HG03045 (cell line): Measurements from ENCODE around the gene SETSIP.
"Not testable (repeated sequence)": the region's sequence is repeated elsewhere in the genome, so short reads cannot be mapped to it uniquely, and the experiment has no call there.

Experiments used
- ATAC-seq: cut with Tn5 transposase; IDR thresholded peaks from one replicate; pipeline ENCODE4 v1.9.1; 2021; ENCODE audit warnings: mild to moderate bottlenecking, moderate library complexity; ENCODE audit not compliant: unreplicated experiment

The SETSIP gene, protein sequence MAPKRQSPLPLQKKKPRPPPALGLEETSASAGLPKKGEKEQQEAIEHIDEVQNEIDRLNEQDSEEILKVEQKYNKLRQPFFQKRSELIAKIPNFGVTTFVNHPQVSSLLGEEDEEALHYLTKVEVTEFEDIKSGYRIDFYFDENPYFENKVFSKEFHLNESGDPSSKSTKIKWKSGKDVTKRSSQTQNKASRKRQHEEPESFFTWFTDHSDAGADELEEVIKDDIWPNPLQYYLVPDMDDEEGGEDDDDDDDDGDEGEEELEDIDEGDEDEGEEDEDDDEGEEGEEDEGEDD

DNA sequence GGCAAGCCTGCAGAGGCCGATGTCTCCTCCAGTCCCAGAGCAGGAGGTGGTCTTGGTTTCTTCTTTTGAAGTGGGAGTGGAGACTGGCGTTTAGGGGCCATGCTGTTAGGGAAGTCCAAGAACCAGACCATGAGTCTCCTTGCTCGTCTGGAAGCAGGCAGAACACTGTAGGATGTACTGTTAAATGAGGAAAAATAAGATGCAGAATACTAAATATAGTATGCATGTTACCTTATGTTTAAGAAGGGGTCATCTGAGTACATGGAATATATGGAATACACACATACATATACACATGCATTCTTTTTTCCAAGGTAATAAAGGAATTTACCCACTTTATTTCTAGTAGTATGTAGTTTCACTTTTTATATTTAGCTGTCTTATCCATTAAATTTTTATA is at the start of gene SETSIP:
Gene SETSIP (minus strand): TSS at position 101 of the 400 bp plus-strand sequence. CDS start 0 bp downstream, at position 101.
- no peak for ATAC-seq

DNA sequence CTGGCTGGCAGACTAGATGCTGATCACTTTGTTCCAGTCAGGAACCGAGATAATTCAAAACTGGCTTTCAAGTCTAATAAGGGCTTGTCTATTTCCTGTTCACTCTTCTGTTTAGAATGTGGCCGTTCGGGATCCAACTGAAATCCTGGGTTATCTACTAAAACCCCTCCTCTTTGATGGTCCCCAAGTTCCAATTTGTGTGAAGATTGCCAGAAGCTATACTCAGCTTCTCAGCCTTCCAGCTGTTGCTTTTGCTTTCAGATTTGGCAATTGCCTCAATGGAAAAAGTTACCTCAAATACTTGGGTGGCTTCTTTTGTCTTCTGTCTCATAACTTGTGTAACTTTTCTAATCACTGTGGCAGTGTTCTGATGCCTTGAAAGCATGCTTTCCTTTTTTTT is 48.7 kb upstream of the SETSIP start:
- ATAC-seq: no peak

DNA sequence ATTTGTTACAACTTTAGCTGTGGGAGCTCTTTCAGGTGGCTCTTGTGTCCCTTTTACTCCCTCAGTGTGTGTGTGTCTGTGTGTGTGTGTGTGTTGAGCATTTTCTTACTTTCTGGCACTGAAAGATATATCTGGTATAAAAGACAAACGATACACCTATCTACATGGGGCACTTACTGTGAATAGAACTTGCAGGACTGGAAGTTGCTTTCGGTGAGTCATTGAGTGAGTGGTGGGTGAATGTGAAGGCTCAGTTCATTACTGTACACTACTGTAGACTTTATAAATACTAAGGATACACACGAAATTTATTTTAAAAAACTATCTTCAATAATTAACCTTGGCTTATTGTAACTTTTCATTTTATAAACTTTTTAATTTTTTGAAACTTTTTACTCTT is 43.6 kb upstream of the SETSIP start:
- ATAC-seq: no peak

DNA sequence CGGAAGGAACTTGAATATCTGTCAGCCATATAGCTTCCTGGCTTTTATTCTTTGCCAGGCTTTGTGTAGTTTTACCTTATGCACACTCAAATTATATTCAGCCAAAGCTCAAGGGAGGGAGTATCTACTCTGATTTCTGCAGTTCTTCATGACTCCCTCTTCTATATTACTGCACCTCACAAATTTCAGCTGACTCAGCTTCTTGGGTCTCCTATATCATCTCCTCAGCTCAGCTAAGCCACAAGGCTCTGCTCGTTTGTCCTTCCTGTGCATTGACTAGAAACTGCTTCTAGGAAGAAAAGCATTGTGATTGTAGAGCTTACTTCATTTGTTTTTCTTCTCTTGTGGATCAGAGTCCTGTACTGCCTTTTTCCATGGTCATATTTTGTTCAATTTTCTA is 42.3 kb upstream of the SETSIP start:
- no peak for ATAC-seq

DNA sequence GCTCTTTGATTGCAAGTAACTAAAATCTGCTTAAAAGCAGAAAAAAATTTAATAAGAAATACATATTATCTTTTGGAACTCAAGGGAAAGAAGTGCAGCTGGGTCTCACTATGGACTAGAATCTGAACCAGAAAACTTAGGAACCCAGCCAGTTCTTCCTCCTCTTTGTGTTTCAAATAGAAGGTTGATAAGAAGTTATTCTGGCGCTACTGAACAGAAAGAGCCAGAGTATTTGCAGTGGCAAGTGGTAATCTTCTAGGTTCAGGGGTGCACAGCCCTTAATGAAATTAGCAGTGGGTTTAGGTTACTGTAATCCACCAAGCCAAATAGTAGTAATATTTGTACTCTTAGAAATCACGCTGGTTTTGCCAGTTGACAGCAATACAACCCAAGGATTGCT is 33.4 kb upstream of the SETSIP start:
- ATAC-seq: no peak

DNA sequence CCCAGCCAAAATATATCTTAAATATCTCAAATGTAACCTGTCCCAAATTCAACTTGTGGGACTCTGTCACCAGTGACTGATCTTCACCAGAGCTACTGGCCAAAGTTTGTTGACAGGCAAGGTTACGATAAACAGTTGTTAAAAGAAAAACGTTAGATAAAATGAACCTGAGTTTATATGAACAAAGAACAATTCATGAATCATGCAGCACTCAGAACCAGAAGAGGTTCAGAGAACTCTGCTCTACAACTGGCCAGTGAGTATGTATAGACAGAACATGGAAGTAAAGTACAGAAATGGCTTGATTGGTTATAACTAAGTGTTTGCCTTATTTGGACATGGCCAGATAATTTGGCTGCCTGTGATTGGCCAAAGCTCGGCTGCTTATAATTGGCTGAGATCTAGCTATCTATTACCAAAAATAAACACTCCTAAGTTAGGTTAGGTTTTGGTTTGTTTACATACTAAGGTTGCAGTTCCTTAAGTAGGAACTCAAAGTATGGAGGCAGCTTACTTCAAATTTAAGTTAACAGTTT is 30.4 kb upstream of the SETSIP start:
- no peak for ATAC-seq

DNA sequence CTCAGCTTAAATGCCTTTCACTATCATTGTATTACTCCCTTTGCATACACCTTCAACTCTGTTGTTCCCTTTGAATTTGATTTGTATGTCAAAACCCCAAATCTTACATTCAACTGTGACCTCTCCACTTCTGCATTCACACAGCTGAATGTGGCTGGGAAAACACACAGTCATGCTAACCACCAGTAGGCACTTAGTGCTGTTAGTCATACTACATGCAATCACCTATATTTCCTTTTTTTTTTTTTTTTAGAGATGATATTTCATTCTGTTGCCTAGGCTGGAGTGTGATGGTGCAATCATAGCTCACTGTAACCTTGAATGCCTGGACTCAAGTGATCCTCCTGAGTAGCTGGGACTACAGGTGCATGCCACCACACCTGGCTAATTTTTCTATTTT is 21.1 kb upstream of the SETSIP start:
- no peak for ATAC-seq

DNA sequence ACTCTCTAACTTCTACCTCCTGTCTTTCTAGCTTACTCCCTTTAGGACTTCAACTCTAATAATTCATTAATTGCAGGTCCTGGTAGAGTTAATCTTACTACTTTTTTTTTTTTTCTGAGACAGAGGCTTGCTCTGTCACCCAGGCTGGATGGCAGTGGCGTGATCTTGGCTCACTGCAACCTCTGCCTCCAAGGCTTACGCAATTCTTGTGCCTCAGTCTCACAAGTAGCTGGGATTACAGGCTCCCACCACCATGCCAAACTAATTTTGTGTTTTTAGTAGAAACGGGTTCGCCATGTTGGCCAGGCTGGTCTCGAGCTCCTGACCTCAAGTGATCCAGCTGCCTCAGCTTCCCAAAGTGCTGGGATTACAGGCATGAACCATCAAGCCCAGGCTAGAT is 20.7 kb upstream of the SETSIP start:
- no peak for ATAC-seq

DNA sequence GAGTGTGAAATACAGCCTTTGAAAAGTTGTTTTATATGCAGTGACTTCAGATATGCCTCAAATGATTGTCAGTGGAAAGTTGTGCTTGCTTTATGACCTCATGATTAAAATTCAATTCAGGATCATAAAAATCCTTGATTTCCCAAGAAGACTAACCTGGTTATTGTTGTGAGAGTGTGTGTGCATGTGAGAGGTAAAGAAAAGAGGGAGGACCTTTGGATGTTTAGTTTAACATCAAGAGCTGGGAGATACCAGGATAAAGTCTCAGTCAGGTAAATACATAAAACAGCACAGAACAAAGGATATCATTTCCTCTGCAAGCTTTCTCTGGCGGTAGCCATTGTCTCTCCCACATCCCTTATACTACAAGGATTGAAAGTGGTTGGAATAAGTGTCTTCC is 19.4 kb upstream of the SETSIP start:
- no peak for ATAC-seq

DNA sequence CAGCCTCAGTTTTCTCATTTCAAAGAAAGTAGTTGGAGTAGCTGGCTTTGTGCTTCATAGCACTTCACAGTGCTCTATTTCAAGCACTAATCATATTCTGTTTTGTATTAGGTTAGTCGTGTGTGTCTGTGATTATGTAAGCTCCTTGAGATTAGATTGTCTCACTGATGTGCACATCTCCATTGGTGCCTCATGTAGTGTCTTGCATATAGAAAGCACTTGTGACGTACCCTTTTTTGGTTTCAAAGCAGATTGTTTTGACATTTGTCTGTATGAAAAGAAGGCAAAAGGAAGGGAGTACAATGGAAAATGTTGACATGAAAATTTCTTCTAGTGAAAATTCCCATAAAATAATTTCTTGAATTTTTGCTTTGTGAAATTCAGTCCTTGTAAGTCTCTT is 18.9 kb upstream of the SETSIP start:
- ATAC-seq: no peak

DNA sequence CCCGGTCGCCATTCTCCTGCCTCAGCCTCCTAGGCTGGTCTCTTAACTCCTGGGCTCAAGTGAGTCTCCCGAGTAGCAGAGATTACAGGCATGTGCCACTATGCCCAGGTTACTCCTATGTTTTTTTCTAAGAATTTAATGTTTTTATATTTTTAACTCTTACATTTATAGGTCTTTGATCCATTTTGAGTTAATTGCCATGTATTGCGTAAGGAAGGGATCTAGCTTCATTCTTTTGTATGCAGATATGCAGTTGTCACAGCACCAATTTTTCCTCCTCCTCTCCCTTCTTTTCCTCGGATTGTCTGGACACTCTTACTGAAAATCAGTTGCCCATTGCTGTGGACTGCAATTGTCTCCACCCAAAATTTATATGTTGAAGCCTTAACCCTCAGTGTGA is 16.4 kb upstream of the SETSIP start:
- no peak for ATAC-seq

DNA sequence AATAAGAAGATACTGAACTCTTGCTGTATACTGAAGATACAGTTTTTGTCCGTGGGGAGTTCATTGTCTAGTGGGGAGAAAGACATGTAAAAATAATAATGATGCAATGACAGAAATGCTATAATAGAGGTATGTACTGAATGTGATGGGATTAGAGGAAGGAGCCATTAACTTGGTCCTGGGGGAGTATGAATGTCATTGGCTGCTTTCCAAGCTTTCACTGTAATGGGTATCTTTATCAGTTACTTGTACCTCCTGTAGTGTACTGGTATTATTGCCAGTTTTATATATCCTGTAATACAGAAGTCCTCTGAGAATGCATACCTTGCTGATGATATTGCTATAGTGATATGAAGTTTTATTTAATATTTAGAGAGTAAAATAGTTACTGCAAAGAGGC is 12.3 kb upstream of the SETSIP start:
- no peak for ATAC-seq

DNA sequence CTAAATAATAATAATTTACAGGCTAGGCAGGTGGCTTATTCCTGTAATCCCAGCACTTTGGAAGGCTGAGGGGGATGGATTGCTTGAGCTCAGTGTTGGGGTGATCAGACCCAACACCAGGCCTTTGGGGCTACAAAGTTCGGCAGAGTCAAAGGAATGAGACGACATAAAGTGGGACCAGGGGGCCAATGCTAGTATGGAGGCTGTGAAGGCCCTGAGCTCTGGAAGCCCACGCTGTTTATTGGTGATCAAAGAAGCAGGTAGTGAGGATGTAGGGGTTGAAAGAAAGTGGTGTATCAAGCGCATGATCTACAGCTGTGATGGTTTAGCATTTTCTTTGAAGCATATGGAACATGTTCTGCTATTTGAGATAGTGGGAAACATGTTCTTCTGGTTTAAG is 10.5 kb upstream of the SETSIP start:
- no peak for ATAC-seq

DNA sequence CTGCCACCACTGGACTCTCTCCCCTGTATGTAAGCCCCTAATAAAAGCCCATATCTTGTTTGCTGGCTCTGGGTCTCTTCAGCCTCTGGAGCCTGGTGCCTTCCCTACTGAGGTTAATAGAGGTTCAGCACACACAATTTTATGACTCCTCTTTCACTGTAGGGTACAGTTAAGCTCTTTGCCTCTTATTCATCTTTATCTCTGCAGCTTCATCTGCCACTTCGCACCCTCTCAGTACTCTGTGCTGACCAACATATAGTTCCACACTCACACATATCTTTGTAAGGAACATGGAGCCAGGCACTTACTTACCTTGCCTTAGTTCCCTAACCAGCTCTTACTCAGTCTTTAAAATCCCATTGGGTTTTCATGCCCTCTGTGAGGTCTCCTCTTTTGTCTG is 9.4 kb upstream of the SETSIP start:
- ATAC-seq: no peak

DNA sequence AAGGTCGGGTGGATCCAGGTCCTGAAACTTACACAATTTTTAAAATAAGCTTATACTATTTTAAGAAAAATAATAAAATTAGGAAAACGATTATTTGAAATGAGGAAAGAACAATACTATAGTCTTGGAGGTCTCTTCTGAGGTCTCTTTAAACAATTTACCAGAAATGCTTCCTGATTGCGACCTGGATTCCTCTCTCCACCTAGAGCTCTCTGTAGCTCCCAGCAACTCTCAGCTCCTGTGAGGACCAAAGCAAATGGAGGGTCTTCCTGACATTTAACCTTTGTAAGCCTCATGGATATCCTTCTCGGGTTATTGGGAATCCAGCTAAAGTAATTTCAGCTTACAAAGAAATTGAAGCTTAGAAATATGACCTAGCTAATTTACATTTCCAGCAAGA is 5.8 kb upstream of the SETSIP start:
- no peak for ATAC-seq

DNA sequence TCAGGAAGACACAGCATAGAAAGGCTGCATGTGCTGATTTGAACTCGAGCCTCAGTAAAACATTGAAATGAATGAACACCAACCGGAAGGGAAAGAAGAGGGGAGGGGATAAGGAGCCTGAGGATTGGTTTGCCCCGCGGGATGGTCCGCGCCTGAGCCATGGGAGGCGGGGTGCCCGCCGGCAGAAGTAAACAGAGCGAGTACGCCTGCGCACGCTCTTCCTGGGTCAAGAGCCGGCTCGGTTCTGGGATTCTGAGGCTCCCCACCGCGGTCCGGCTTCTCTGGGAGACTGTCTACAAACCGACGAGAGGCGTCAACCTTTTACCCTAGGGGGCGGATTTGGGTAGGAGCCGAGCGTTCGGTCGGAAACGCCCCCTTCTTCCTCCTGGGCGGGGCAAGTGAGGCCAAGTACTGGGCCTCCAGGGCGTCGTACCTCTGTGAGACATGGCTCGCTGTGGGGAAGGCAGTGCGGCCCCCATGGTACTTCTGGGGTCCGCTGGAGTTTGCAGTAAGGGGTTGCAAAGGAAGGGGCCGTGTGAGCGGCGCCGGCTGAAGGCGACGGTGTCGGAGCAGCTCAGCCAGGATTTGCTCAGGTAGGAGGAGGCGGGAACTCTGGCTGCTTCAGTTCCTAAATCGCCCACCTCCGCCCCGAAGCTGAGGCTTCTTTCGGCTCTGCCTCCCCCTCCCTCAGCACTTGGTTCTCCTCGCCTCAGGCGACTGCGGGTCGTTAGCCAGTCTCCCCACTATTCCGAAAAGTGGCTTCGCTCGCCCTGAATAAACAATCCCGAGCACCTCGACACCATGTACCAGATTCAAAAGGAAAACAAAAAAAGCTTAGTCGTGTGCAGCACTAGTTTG is 5.1 kb upstream of the SETSIP start, which contains the start of gene BTBD8:
Gene BTBD8 (plus strand): TSS at position 218 of the 858 bp plus-strand sequence. CDS start 227 bp downstream, at position 445.
- ATAC-seq: peak; percentile 90

DNA sequence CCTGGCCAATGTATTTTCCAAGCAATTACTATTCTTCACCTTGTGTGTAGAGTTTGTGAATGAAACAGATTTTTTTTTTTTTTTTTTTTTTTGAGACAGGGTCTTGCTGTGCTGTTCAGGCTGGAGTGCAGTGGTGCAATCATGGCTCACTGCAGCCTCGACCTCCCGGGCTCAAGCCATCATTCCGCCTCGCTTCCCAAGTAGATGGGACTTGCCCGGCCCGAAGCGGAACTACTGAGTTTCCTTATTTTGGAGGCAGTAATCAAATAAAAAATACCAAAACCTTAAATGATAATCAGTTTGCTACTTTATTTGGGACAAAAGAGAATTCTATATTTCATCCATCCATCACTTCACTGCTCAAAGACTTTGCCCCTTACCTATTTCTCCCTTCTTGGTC is 4.2 kb upstream of the SETSIP start:
- ATAC-seq: no peak

DNA sequence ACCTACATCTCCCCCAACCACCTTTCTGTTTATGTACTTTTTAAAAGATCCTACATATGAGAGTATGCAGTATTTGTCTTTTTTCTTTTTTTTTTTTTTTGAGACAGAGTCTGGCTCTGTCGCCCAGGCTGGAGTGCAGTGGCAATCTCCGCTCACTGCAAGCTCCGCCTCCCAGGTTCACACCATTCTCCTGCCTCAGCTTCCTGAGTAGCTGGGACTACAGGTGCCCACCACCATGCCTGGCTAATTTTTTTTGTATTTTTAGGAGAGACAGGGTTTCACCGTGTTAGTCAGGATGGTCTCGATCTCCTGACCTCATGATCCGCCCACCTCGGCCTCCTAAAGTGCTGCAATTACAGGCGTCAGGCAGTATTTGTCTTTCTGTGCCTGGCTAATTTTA is 2.9 kb upstream of the SETSIP start:
- ATAC-seq: not testable (repeated sequence)

DNA sequence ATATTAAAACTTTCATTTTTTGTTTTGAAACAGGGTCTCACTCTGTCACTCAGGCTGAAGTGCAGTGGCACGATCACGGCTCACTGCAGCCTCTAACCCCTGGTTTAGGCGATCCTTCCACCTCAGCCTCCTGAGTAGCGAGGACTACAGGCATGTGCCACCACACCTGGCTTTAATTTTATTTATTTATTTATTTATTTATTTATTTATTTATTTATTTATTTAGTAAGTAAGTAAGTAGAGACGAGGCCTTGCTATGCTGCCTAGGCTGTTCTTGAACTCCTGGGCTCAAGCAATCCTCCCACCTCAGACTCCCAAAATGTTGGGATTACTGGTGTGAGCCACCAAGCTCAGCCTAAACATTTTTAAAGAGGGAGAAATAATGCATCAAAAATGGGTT is 1.2 kb upstream of the SETSIP start:
- ATAC-seq: no peak

DNA sequence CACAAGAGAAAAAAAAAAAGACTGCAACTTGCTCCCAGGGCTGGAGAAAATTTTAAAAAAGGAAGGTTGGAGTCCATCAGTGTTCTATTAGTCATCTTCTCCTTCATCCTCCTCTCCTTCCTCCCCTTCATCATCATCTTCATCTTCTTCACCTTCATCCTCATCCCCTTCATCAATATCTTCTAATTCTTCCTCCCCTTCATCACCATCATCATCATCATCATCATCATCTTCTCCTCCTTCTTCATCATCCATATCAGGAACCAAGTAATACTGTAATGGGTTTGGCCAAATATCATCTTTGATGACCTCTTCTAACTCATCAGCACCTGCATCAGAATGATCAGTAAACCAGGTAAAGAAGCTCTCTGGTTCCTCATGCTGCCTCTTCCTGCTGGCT is 765 bp downstream of the SETSIP start:
- not testable (repeated sequence) for ATAC-seq

DNA sequence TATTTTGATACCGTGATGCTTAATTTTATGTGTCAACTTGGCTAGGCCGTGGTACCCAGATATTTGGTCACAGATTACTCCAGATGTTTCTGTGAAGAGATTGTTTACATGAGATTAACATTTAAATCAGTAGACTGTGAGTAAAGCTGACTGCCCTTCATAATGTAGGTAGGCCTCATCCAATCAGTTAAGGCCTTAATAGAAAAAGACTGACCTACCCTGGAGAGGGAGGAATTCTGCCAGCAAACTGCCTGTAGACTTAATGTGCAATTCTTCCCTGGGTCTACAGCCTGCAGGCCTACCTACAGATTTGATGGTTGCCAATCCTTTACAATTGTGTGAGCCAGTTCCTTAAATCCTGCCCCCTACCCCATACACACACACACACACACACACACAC is 4.3 kb downstream of the SETSIP start:
- ATAC-seq: no peak

DNA sequence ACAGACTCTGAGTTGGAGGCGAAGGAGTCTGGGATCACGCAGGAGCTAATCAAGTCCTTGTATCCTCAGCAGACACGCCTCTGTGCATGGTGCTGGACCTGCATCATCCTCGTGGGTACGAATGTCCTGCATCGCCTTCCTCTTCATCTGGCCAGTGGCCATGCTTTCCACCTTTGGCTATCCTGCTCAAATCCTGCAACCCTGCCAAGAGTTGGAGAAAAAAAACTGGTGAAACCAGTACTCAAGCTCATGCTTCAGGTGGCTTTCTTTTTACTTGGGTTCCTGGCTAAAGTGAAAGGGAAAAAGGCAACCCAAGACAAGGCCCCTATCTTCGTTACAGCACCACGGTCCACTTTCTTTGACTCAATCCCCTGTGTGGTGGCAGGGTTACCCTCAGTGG is 8.9 kb downstream of the SETSIP start:
- no peak for ATAC-seq
